H9 (cell line): ENCODE measurements around the gene CORO2B. TPM values are rescaled to one million over a fixed set of nuclear protein-coding genes. Genes with fewer than 3 reads are reported as not detected.

Experiments used
- DNase-seq: peaks from one replicate; pipeline ENCODE4 v3.0.0-alpha.2; 2017
- H2AFZ ChIP-seq: one replicate; pipeline ENCODE4 v1.6.1; 2013; ENCODE audit warnings: mild to moderate bottlenecking, low read length, control low read depth, moderate library complexity
- H2AK5ac ChIP-seq: 2 replicates; pipeline ENCODE4 v1.6.1; 2013; ENCODE audit warnings: low read length, control low read depth, mixed read lengths; ENCODE audit not compliant: insufficient read length
- H2BK120ac ChIP-seq: one replicate; pipeline ENCODE4 v1.6.1; 2013; ENCODE audit warnings: low read depth, mild to moderate bottlenecking, low read length, control low read depth, inconsistent platforms; ENCODE audit not compliant: poor library complexity, severe bottlenecking
- H2BK12ac ChIP-seq: 2 replicates; pipeline ENCODE4 v1.6.1; 2013; ENCODE audit warnings: low read length, control low read depth, mixed read lengths, low read depth; ENCODE audit not compliant: insufficient read length
- H2BK15ac ChIP-seq: 2 replicates; pipeline ENCODE4 v1.6.1; 2013; ENCODE audit warnings: low read depth, low read length, control low read depth
- H2BK20ac ChIP-seq: one replicate; pipeline ENCODE4 v1.6.1; 2013; ENCODE audit warnings: low read depth, mild to moderate bottlenecking, low read length, control low read depth, inconsistent platforms; ENCODE audit not compliant: poor library complexity, severe bottlenecking
- H2BK5ac ChIP-seq: 2 replicates; pipeline ENCODE4 v1.6.1; 2013; ENCODE audit warnings: low read length, control low read depth, mixed read lengths; ENCODE audit not compliant: insufficient read length
- H3K14ac ChIP-seq: 2 replicates; pipeline ENCODE4 v1.6.1; 2013; ENCODE audit warnings: low read length, control low read depth; ENCODE audit not compliant: insufficient read depth
- H3K18ac ChIP-seq: 2 replicates; pipeline ENCODE4 v1.6.1; 2013; ENCODE audit warnings: low read depth, mild to moderate bottlenecking, mixed read lengths, low read length, control low read depth; ENCODE audit not compliant: insufficient read length
- H3K23ac ChIP-seq: 2 replicates; pipeline ENCODE4 v1.6.1; 2013; ENCODE audit warnings: low read length, control low read depth, mixed read lengths, low read depth; ENCODE audit not compliant: insufficient read length
- H3K23me2 ChIP-seq: 2 replicates; pipeline ENCODE4 v1.6.1; 2013; ENCODE audit warnings: low read depth, mild to moderate bottlenecking, mixed read lengths, low read length, control low read depth; ENCODE audit not compliant: insufficient read length, poor library complexity, severe bottlenecking
- H3K27ac ChIP-seq: 2 replicates; pipeline ENCODE4 v1.5.1; 2013; ENCODE audit warnings: low read length, control low read depth, mixed read lengths, low read depth; ENCODE audit not compliant: insufficient read length
- H3K27me3 ChIP-seq: 2 replicates; pipeline ENCODE4 v1.6.1; 2013; ENCODE audit warnings: low read length, control low read depth, inconsistent platforms; ENCODE audit not compliant: insufficient read depth
- H3K4ac ChIP-seq: 2 replicates; pipeline ENCODE4 v1.6.1; 2013; ENCODE audit warnings: low read depth, mild to moderate bottlenecking, control low read depth, inconsistent platforms, low read length, moderate library complexity
- H3K4me1 ChIP-seq: 2 replicates; pipeline ENCODE4 v1.6.1; 2013; ENCODE audit warnings: low read length, control low read depth, inconsistent platforms; ENCODE audit not compliant: insufficient read depth
- H3K4me2 ChIP-seq: 2 replicates; pipeline ENCODE4 v1.6.1; 2013; ENCODE audit warnings: low read length, control low read depth, mixed read lengths; ENCODE audit not compliant: insufficient read length, insufficient read depth
- H3K56ac ChIP-seq: 2 replicates; pipeline ENCODE4 v1.6.1; 2013; ENCODE audit warnings: low read depth, mild to moderate bottlenecking, mixed read lengths, low read length, control low read depth; ENCODE audit not compliant: insufficient read length
- H3K79me1 ChIP-seq: 2 replicates; pipeline ENCODE4 v1.6.1; 2013; ENCODE audit warnings: low read depth, mild to moderate bottlenecking, moderate library complexity, low read length, control low read depth, inconsistent platforms; ENCODE audit not compliant: insufficient read depth, poor library complexity, severe bottlenecking
- H3K79me2 ChIP-seq: 2 replicates; pipeline ENCODE4 v1.6.1; 2013; ENCODE audit warnings: low read length, control low read depth, inconsistent platforms; ENCODE audit not compliant: insufficient read depth
- H3K9ac ChIP-seq: 2 replicates; pipeline ENCODE4 v1.6.1; 2013; ENCODE audit warnings: low read length, control low read depth, mixed read lengths; ENCODE audit not compliant: insufficient read length; ENCODE audit errors: extremely low read depth
- H3K9me3 ChIP-seq: one replicate; pipeline ENCODE4 v1.6.1; 2013; ENCODE audit warnings: low read depth, low read length, inconsistent platforms; ENCODE audit not compliant: control insufficient read depth
- H3T11ph ChIP-seq: one replicate; pipeline ENCODE4 v1.6.1; 2013; ENCODE audit warnings: mild to moderate bottlenecking, low read length, control low read depth, inconsistent platforms
- H4K20me1 ChIP-seq: one replicate; pipeline ENCODE4 v1.6.1; 2013; ENCODE audit not compliant: control insufficient read depth, insufficient read length, insufficient read depth
- H4K5ac ChIP-seq: 2 replicates; pipeline ENCODE4 v1.6.1; 2013; ENCODE audit warnings: low read depth, mild to moderate bottlenecking, mixed read lengths, low read length, control low read depth; ENCODE audit not compliant: insufficient read length
- H4K8ac ChIP-seq: replicated peaks from 2 replicates; pipeline ENCODE4 v1.6.1; 2013; ENCODE audit warnings: low read length, control low read depth, mixed read lengths, low read depth; ENCODE audit not compliant: insufficient read length
- H4K91ac ChIP-seq: 2 replicates; pipeline ENCODE4 v1.6.1; 2013; ENCODE audit warnings: low read depth, mild to moderate bottlenecking, moderate library complexity, mixed read lengths, low read length, control low read depth; ENCODE audit not compliant: insufficient read length
- H3K27ac Mint-ChIP-seq, 3 experiments: 2 replicates in 2 of 3; 3 replicates in 1 of 3; pipeline ENCODE4 v1.8.0; 2020 to 2021; ENCODE audit warnings: mixed read lengths in 3 of 3, mild to moderate bottlenecking in 1 of 3, moderate library complexity in 1 of 3
- H3K27me3 Mint-ChIP-seq: 2 replicates; pipeline ENCODE4 v1.8.0; 2021; ENCODE audit warnings: low read depth, mild to moderate bottlenecking, moderate library complexity, mixed read lengths
- H3K36me3 Mint-ChIP-seq, 3 experiments: 2 replicates in 2 of 3; 3 replicates in 1 of 3; pipeline ENCODE4 v1.8.0; 2020 to 2021; ENCODE audit warnings: low read depth in 3 of 3, mixed read lengths in 3 of 3; ENCODE audit not compliant: insufficient read depth in 1 of 3
- H3K4me1 Mint-ChIP-seq, 2 experiments: 2 replicates each; pipeline ENCODE4 v1.8.0; 2020; ENCODE audit warnings: mixed read lengths in 2 of 2
- H3K4me3 Mint-ChIP-seq, 2 experiments: 2 replicates in 1 of 2; 3 replicates in 1 of 2; pipeline ENCODE4 v1.8.0; 2020 to 2021; ENCODE audit warnings: mild to moderate bottlenecking in 2 of 2, mixed read lengths in 2 of 2, moderate library complexity in 1 of 2
- H3K9me3 Mint-ChIP-seq, 2 experiments: 2 replicates in 1 of 2; 3 replicates in 1 of 2; pipeline ENCODE4 v1.8.0; 2020; ENCODE audit warnings: mild to moderate bottlenecking in 2 of 2, mixed read lengths in 2 of 2, moderate library complexity in 1 of 2
- CTCF ChIP-seq: fragments of 200-600 bp; sonication (generic); conservative IDR thresholded peaks from 3 replicates; pipeline ENCODE4 v1.8.0; 2021; ENCODE audit warnings: antibody characterized with exemption, mild to moderate bottlenecking
- WGBS: extraction: QIAGEN DNeasy Blood & Tissue Kit; methylation state at CpG from one replicate; pipeline ENCODE4 v1.1.7; 2013; ENCODE audit warnings: missing lambda C conversion rate, low lambda C conversion rate, mixed read lengths; ENCODE audit not compliant: insufficient read length; ENCODE audit errors: extremely low coverage; 5-methylcytosine and 5-hydroxymethylcytosine counted together
- total RNA-seq: library from RNA; stranded (reverse); gene quantifications from 2 replicates; pipeline ENCODE4 v1.2.1, GENCODE V29; 2021

Gene CORO2B
- total RNA-seq, 1 experiment from 2014 or later, result 3.1 TPM

DNA sequence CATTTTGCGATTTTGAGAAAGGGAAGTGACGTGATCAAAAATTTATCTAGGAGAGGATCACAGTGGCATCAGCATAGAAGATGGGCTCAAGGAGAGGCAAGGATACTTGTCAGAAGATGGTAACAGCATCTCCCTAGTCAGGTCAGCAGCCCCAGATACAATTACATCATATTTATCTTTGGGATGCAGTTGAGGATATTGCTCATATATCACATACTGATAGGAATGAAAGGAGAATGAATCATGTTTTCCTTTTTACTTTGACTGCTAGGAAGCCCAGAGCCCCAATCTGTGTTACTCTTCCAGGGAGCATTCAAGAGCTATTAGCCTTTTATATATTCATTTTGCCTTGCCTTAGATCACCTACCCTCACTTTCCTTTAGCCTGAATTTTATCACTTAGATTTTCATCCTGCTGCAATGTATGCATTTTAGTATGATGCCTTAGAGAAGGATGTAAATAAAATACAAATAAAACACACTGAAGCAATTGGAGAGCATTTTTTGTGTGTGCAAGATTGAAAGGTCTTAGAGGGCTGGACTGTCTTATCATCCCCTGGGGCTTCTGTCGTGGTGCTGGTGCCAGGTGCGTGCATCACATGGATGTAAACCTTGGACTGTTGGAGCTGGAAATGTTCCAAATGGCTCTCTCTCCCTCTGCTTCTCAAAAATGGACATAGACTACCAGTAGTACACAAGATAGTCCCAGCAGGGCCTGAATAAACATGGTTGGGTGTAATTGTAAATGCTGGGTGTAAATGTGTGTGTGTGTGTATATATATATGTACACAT is 40.3 kb downstream of the CORO2B start:
- Histone ChIP-seq H3K4ac (no peak overlapping the region), H4K5ac (no peak overlapping the region), H2BK5ac (no peak overlapping the region), H2AFZ (no peak overlapping the region), H2BK12ac (no peak overlapping the region), H3K14ac (no peak overlapping the region), H2BK120ac (no peak overlapping the region), H2AK5ac (no peak overlapping the region), H3K79me2 (no peaks in the 10 kb centered on the region), H2BK15ac (no peak overlapping the region), H3K23ac (no peak overlapping the region), H3T11ph (no peak overlapping the region), H3K18ac (no peak overlapping the region), H4K91ac (no peak overlapping the region), H3K9me3 (no peaks in the 10 kb centered on the region), H4K20me1 (no peaks in the 10 kb centered on the region), H2BK20ac (no peak overlapping the region), H3K27ac (no peak overlapping the region), H3K4me1 (peaks cover 4% of the 10 kb centered on the region; the same call in 1 of the 2 replicates), H3K56ac (no peak overlapping the region), H3K9ac (no peak overlapping the region), H4K8ac (no peak overlapping the region), H3K4me2 (no peak overlapping the region), H3K79me1 (no peaks in the 10 kb centered on the region), H3K23me2 (no peaks in the 10 kb centered on the region), H3K27me3 (no peaks in the 10 kb centered on the region)
- Mint-ChIP-seq H3K27me3 (peaks cover 12% of the 10 kb centered on the region), H3K9me3 (no peaks in the 10 kb centered on the region), H3K4me1 (peaks cover 23 to 28% of the 10 kb centered on the region in 2 experiments), H3K27ac (no peak overlapping the region; a peak in 1 of 7 replicates), H3K36me3 (peaks cover 0 to 4% (median 0%) of the 10 kb centered on the region in 3 experiments; a peak in 2 of 7 replicates), H3K4me3 (no peak overlapping the region)
- no peak for DNase-seq
- WGBS, result no CpG with 5 or more reads among the region's 4 CpGs
- TF ChIP-seq CTCF, result no peak
